ENCODE results near the gene PEX11B.

PEX11B gene

DNA sequence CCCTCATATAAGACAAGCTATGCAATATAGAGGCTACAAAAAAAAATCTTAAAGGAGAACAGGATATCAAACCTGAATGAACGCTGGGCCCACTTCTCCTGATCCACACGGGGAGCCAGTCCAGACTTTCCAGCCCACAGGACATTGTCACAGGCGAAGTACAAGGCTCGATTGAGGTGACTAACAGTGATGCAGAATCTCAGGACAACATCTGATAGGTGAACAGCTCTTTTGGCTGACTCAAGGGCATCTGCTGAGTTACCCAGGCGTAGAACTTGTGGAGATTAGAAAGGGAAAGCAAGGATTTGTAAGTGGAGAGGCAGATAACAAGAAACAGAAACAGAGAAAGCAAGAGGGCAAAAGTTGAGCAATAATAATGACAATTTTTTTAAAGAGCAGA is 1.8 kb downstream of the PEX11B start:
- DNase-seq (ENCODE audit: insufficient read length, low spot score), result no peak
- FAIRE-seq, result no peak

DNA sequence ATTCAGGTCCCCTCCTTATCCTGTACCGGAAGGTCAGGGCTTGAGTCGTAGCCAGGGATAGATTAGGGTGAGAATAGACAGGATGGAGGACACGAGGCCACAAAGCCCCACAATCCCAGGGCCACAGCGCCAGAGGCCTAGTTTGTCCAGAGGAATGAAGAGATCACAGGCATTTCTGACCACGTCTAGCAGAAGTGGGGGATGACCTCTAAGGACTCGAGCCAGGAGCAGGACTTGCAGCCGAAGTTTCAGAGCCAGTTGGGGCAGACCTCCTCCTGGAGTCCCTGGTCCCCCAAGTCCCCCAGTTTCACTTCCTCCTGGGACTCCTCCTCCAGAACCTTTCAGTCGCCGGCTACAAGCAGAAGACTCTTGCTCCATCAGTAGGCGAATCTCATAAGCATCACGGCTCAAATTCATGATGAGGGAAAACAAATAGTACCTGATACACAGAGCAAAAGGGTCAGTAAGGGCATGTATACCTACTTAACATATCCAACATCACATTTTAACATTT is 6.3 kb downstream of the PEX11B start:
- FAIRE-seq (no peak), DNase-seq (ENCODE audit: insufficient read length, low spot score) (no peak)

DNA sequence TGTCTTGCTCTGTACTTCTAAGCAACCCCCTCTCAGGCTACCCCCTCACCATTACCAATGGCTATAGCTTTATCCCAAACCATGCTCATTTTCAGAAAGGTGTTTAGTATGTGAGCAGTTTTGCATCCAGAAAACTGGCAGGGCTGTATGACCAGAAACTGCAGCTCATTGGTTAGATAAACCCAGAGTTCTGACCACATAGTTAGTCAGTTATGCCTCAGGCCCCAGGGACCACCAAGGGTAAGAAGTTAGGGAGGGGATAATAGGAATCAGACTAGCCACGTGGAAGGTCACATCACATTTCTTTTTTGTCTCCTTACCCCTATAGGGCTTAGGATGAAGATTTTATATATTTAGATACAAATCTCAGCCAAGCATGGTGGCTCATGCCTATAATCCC is 9.9 kb downstream of the PEX11B start:
- FAIRE-seq, result no peak
- no peak for DNase-seq (ENCODE audit: insufficient read length, low spot score)

DNA sequence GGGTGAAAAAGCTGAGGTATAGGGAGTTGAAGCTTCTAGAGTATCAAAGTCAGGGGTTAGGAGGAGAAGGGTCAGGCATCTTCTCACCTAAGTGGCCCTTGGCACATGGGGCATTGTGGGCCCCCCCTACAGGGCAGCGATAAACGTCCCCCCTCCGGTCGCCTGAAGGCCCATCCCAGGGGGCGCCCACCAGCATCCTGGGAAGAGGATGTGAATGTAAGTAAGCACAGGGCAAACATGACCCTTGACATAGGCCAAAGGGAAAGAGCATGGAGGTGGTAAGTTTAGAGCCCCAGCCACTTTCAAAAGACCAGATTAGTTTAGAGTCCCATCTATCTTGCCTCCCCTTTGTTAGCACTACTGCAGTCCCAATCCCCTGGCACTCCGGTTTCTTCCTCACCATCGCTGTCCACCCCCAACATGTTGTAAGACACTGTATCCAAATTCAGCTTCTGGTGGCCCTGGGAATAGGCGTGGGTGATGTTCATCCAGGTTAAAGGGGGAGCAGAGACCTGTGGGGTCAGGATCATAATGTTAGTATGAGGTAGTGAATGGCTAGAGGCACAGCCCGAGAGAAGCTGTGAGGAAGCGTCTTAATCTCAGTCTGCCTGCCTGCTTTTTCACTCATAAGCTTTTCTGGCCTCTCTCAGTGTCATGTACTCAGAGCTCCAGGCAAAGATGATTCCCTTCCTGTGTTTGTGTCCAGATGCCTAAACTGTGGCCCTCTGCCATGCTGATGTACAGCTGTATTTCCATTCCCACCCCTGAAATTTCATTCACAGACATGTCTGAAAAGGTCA is 11.4 kb downstream of the PEX11B start:
- FAIRE-seq (no peak), DNase-seq (ENCODE audit: insufficient read length, low spot score) (no peak)

DNA sequence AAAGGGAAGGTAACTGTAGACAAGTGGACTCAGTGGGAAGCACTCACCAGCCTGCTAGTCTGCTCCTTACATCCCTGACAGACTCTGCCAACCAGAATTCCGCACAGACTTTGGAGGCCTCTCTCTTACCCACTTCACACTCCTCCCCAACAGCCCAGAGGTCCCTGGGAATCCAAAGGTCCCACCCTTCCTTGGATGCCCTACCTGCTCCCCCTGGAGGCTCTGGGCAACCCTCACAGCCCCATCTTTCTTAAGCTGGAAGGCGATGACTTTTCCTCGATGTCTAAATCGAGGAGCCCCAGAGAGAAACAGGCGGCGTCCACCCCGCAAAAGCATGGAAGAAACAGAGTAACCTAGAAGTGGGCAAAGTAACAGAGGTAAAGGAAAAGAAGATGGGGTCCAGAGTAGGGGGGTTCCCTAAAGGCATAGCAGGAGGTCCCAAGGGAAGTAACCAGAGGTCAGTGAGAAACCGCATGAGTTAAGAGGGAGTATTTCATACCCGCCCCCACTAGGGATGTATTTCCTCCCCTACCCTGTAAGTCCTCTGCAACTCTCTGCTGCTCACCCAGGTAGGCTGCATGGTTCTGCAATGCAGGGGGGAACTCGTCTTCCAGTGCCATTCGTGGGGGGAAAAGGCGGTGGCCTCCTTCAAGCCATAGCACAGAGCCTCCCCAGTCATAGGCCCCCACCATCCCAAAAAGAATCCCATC is 17.1 kb downstream of the PEX11B start:
- FAIRE-seq (no peak), DNase-seq (ENCODE audit: insufficient read length, low spot score) (no peak)

DNA sequence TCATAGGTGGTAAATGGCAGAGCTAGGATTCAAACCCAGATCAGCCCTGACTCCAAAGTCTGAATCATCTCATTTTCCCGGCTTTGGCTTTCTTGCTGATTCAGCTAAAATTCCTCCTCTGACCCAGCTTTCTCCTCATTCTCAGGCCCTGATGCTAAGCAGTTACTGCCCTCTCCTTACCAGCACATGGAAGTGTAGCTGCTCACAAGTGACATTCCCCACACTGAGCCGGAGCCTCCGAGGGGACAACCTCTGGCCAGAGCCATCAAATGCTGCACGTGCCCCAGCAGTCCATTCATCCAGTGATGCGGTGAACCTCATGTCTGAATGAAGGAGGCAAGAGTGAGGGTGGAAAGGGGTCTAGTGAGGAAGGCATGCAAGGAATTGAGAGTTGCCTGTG is 19.8 kb downstream of the PEX11B start:
- FAIRE-seq (no peak), DNase-seq (ENCODE audit: insufficient read length, low spot score) (no peak)

DNA sequence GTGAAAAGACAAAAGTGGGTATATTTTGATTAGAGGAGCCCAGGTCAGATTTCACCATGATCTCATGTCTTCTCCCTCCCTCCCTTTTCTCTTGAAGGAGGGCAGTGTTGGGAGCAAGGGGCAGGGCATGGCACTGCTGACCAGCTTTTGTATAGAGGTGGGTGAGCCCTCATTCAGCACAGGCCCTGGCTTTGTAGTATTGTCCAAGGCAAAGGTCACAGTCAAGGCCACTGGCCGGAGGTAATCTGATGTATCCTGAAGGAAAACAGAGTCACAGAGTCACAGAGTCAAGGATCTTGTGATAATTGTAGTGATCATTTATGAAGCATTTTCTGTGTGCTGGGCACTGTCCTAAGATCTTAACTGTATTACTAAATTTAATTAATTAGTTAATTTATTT is 20.5 kb downstream of the PEX11B start:
- no peak for DNase-seq (ENCODE audit: insufficient read length, low spot score)
- no peak for FAIRE-seq

DNA sequence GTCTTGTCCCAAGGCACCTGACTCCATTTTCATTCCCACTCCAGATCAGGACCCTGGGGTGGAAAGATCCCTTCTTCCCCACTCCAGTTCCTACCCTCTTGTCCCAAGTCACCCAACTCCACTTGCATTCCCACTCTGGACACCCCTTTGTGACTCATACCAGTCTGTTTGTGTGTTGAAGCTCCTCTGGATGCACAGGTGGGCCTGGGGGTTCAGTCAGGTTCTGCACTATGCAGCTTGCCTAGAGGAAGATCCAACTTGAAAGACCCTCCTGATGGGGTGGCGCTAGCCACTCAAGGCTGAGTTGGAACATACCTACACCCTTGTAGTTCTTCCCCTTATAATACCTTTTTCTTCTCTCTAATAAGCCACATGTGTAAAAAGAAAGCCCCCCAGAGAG is 23.0 kb downstream of the PEX11B start:
- DNase-seq (ENCODE audit: insufficient read length, low spot score), result no peak
- no peak for FAIRE-seq

DNA sequence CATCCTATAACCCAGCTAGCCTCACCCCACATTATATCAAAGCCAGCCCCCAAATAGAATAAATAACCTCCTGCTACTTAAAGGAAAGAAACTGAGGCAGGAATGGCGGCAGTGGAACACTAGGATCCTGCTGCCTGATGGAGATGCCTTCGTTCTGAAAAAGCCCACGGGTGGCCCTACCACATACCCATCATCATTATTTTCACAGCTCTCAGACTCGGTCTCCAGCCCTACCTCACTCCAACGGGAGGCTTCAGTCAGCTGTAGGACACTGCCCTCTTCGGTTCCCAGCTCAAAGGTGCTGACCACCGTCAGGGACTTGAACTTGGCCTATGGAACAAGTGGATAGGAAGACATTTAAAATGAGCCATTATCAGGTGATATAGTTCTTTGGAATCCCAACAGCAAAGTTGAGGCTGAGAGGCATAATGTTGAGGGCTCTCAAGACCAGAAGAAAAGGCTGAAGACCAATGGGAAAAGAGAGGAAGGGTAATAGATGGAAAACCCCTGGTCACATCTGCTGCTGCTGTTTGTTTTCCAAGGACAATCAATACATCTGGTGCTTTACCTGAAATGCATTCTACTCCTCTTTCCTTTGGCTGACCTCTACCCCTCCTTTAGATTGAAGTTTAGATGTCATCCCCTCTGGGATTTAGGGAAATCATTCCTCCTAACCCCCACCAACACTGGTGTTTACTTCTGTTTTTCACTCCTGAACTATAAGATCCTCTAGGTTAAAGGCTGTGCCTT is 25.0 kb downstream of the PEX11B start:
- no peak for DNase-seq (ENCODE audit: insufficient read length, low spot score)
- FAIRE-seq, result no peak

DNA sequence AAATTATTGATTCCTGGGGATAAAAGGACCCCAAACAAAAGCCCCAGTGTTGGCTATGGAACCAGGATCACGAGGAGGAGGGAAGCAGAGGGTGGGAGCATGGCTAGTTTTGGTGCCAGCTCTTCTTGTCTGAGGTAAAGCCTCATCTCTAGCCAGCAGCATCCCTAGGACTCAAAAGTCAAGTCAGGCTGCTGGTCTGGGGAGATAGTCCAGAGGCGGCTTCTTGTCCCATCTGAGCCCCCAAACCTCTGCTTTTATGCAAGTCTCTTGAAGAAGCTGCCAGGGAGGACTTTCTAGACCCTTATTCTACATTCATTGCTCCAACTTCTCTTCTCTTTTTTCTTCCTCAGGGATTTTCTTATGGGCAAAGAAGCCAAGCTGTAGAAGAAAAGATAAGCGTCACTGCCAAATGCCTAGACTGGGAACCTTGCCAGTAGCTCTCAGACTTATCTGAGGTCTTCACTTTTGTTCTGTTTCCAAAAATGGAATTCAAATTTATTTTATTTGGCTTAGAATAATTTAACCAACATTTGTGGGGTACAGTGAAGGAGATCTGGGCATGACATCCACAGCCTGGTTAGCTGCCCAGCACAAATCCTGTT is 25.9 kb downstream of the PEX11B start:
- FAIRE-seq, result no peak
- DNase-seq (ENCODE audit: insufficient read length, low spot score), result no peak

DNA sequence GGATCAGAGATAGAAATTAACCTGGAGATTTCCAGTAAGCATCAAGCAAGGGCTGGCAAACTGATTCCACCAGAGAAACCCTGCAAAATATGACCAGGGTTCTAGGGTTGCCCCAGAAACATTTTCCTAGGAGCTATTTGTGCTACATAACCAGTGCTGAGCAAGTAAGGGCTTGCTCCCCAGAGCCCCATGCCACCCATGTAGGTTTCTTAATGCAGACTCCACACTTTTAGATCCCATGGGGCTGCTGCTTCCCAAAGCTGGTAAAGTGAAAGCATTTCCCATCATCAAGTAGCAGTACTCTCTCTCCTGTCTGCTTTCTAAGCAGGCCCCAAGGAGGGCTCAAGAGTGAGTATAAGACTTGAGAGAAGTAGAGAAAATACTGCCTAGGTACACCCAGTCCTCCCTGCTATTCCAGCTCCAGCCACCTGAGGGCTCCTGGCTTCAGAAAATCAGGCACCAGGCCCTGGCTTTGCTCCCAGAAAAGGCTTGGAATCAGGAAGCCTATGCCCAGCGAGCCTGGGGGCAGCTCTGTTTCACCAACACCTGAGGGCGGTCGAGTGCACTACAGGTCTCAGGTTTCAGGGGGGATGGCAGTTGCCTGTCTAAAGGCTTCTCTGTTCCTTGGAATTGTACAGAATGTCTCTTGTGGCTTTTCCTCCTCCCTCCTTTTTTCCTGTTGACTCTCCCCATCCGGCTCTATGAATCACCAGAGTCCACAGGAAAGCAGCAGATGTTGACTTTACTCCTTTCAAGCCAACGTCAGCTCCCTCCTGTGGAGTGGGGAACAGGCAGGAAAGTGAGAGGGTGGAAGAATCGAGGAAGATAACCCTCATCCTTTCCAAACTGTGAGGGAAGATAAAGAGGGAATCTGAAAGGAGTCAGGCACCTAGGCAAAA is 26.7 kb downstream of the PEX11B start:
- FAIRE-seq, result no peak
- DNase-seq (ENCODE audit: insufficient read length, low spot score), result peak; percentile 93

DNA sequence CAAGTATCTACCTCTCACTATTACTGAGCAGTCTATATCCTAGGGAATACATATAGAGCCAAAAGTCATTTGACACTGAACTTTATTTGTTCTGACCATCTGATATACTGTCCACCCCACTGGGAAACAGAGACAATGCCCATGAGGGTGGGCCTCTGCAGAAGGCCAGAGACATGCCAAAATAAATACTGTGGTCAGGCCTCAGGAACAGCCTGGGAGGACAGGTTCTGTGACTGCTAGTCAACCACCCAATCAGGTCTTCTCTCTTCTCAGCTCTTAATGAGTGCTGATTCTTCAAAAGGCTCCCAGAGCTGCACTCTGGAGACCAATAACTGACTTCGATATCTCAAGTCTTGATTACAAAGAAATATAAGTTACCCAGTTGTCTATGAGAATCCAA is 27.4 kb downstream of the PEX11B start:
- DNase-seq (ENCODE audit: insufficient read length, low spot score) (no peak), FAIRE-seq (no peak)

DNA sequence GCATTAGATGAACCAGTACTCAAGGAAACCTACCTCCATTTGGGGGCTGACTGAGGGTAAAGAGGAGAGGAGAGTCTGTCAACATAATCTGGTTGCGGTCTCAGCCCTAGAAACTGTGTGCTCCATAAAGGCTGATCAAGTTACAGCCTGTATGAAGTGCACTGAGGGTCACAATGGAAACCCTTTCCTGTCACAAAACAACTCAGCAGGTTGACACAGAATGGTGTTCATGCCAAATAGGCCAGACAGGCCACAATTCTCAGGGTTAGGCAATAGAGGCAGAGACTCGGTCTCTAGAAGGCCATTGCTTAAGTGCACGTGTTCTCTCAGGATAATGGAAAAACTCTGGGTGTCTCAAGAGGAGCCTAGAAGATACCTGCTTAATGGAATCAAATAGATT is 28.8 kb downstream of the PEX11B start:
- no peak for FAIRE-seq
- no peak for DNase-seq (ENCODE audit: insufficient read length, low spot score)

DNA sequence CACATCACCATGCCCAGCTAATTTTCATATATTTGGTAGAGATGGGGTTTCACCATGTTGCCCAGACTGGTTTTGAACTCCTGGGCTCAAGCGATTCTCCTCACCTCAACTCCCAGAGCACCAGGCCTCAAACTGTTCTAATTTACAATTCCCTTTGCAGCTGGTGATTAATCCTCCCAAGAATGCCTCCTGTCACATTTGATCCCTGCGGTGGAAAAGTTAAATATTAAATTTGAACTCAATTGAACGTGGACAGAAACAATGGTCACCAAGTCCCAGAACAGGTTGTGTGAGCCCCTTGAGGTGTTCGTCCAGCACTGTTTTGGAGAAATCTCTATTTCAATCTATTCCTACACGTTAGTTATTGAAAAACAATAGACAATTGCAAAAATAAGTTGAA is 30.9 kb downstream of the PEX11B start:
- no peak for FAIRE-seq

DNA sequence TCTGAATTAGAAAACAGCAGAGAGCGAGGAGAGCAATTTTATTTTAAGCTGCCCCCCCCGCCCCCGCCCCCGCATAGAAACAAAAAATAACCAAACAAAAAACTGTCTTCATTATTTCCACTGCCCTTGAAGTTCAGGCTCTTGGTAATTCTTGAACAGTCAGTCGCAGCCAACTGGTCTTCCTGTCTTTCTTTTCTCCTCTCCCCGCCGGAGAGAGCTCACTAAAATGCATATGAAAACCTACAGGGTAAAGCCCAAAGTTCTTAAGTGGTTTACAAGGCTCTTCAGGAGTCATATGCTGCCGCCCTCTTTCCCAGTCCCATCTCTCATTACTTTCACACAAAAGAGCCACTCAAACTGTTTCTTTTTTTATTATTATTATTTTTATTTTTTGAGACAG is 31.7 kb downstream of the PEX11B start:
- DNase-seq (ENCODE audit: insufficient read length, low spot score) (no peak), FAIRE-seq (no peak)

More for the DNA sequence above, 30.9 kb downstream of the PEX11B start:
- DNase-seq (ENCODE audit: insufficient read length, low spot score), result no peak

DNA sequence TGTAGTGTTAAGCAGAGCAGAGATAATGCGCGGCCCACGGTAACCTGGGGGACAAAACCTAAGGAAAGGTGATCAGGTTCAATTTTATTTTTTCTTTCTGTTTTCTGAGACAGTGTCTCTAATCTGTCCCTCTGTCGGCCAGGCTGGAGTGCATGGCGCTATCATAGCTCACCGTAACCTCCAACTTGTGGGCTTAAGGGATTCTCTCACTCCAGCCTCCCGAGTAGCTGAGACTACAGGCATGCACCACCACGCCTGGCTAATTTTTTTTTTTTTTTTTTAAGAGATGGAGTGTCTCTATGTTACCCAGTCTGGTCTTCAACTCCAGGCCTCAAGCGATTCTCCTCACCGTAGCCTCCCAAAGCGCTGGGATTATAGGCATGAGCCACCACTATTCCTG is 32.1 kb downstream of the PEX11B start:
- FAIRE-seq (no peak), DNase-seq (ENCODE audit: insufficient read length, low spot score) (no peak)

DNA sequence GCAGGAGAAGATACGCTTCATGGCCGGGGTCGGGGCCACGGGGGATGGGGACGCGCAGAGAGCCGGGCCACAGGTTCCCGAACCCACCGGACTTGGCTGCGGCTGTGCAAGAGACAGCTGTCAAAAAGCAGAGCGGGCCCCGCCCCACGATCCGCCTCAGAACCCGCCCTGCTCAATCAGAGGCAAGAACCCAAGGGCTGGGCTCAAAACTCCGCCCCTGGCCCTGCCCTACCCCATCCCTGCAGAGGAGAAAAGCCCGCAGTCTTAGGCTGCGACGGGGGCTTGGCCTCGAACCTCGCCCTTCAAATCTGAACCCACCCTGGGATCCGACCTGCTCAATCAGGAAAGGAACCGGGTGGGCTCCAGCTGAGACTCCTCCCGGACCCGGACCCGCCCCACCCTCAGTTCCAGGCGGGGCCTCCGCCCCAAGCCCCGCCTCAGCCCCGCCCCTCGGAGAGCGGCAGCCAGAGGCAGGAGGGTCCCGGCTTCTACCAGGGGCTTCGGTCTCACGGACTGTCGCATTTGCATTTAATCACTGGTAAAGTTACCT is 32.7 kb downstream of the PEX11B start, which contains the start of gene ANKRD35:
Gene ANKRD35 (minus strand): TSS at position 129 of the 550 bp plus-strand sequence. CDS start 108 bp downstream, at position 21.
- DNase-seq (ENCODE audit: insufficient read length, low spot score), result peak; percentile 90
- FAIRE-seq, result no peak

DNA sequence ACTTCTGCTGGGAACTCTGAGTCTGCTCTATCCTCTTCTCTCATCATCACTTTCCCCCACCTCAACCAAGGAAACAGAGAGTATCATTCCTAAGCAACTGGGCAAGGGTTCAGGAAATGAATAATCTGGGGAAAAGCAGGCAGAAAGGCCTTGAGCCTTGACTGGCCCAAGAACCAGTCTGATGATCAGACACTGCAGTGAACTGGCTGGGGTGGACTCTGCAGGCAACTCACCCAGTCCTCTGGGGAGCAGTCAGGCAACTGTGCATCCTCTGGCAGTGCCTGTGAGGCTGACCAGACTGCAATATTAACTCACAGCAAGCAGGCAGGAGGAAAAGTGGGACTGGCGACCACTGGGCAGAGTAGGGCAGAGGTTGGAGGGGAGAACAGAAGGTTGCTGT is 33.8 kb downstream of the PEX11B start:
- FAIRE-seq (no peak), DNase-seq (ENCODE audit: insufficient read length, low spot score) (no peak)

DNA sequence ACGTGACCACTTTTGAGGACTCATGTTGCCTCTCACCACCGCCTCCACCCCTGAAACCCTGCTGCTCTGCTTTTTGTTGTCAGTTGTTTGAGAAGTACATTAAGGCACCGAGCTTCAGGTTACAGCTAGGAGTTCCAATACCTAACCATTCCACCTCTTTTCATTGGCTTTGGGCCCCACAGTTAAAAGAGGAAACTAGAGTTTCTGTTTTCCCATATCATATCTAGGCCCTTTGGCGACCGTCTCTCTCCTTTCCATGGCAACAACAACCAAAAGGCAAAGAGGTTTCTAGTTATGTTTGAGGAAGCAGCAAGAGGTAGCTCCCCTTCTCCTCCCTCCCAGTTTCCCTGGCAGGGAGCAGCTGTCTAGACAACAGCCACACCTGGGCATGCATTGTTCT is 38.7 kb downstream of the PEX11B start:
- no peak for DNase-seq (ENCODE audit: insufficient read length, low spot score)
- no peak for FAIRE-seq

DNA sequence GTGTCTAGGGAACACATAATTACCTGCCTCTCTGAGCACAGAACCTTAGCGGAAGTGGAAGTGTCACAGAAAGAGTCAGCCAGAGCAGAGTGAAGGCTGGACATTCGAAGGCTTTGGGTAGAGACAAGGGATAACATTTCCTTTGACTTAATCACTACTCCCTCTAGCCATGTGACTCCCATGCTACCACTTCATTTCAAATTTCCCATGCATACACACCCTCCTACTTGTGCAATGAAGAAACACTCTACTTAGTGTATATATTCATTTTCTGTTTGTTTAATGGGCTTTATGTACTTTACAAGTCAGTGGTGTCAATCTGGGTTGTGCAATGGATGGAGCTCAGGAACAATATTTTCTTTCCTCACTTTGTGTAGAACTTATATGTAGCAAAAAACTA is 39.8 kb downstream of the PEX11B start:
- DNase-seq (ENCODE audit: insufficient read length, low spot score), result no peak
- FAIRE-seq, result no peak

All from HTR-8/SVneo (cell line).